ENCODE measurements around the gene SGCD. TPM values are rescaled to one million over a fixed set of nuclear protein-coding genes. Genes with fewer than 3 reads are reported as not detected.

The SGCD gene
- total RNA-seq, 2 donors from 2014 or later, result 1.0 to 2.2 TPM

- no peaks in the 10 kb centered on the region for H3K4me1 ChIP-seq
- DNase-seq, result no peak
- no peaks in the 10 kb centered on the region for H3K9me3 ChIP-seq
- intact Hi-C loops (cut with DNase I), result no loop called here
- H3K27ac ChIP-seq, result no peak overlapping the region
- no peaks in the 10 kb centered on the region for H3K27me3 ChIP-seq
- no peak overlapping the region for H3K9ac ChIP-seq (ENCODE audit: low read depth in 2 of 2, low read length in 2 of 2)
- no peak overlapping the region for H3K4me3 ChIP-seq
- H3K36me3 ChIP-seq, result no peaks in the 10 kb centered on the region
- no peak for TF ChIP-seq CTCF (IDR thresholded peaks at IDR 0.05)
These were observed 456.1 kb downstream of the SGCD start for GRCh38 chr5:156783092-156783491.

GRCh38 chr5:156794687-156795086, 467.7 kb downstream of the SGCD start:
- intact Hi-C loops (cut with DNase I), result no loop called here
- Histone ChIP-seq H3K27ac (no peak overlapping the region), H3K4me1 (no peaks in the 10 kb centered on the region), H3K27me3 (no peaks in the 10 kb centered on the region), H3K4me3 (no peak overlapping the region), H3K36me3 (no peaks in the 10 kb centered on the region), H3K9ac (ENCODE audit: low read depth in 2 of 2, low read length in 2 of 2) (no peak overlapping the region), H3K9me3 (no peaks in the 10 kb centered on the region)
- TF ChIP-seq CTCF (IDR thresholded peaks at IDR 0.05), result no peak
- no peak for DNase-seq

GRCh38 chr5:156798201-156798600, 471.2 kb downstream of the SGCD start:
- H3K27me3 ChIP-seq, result no peaks in the 10 kb centered on the region
- no peak for TF ChIP-seq CTCF (IDR thresholded peaks at IDR 0.05)
- intact Hi-C loops (cut with DNase I), result no loop called here
- H3K9me3 ChIP-seq, result no peaks in the 10 kb centered on the region
- no peak overlapping the region for H3K27ac ChIP-seq
- H3K36me3 ChIP-seq, result no peaks in the 10 kb centered on the region
- no peak overlapping the region for H3K4me3 ChIP-seq
- DNase-seq, result no peak
- no peaks in the 10 kb centered on the region for H3K4me1 ChIP-seq
- no peak overlapping the region for H3K9ac ChIP-seq (ENCODE audit: low read depth in 2 of 2, low read length in 2 of 2)

GRCh38 chr5:156799171-156799570, 472.2 kb downstream of the SGCD start:
- H3K27ac ChIP-seq, result no peak overlapping the region
- peak; percentile 19 for DNase-seq
- TF ChIP-seq CTCF (IDR thresholded peaks at IDR 0.05), result no peak

GRCh38 chr5:156800929-156801328, 474.0 kb downstream of the SGCD start:
- no peaks in the 10 kb centered on the region for H3K4me1 ChIP-seq
- DNase-seq, result no peak
- H3K27me3 ChIP-seq, result no peaks in the 10 kb centered on the region
- H3K27ac ChIP-seq, result no peak overlapping the region
- H3K4me3 ChIP-seq, result no peak overlapping the region
- intact Hi-C loops (cut with DNase I), result no loop called here
- no peaks in the 10 kb centered on the region for H3K36me3 ChIP-seq
- H3K9ac ChIP-seq (ENCODE audit: low read depth in 2 of 2, low read length in 2 of 2), result no peak overlapping the region
- no peaks in the 10 kb centered on the region for H3K9me3 ChIP-seq
- TF ChIP-seq CTCF (IDR thresholded peaks at IDR 0.05), result no peak

More at GRCh38 chr5:156799171-156799570, 472.2 kb downstream of the SGCD start:
- intact Hi-C loops (cut with DNase I), result no loop called here
- Histone ChIP-seq H3K27me3 (no peaks in the 10 kb centered on the region), H3K36me3 (no peaks in the 10 kb centered on the region), H3K9ac (ENCODE audit: low read depth in 2 of 2, low read length in 2 of 2) (no peak overlapping the region), H3K4me3 (no peak overlapping the region), H3K4me1 (no peaks in the 10 kb centered on the region), H3K9me3 (no peaks in the 10 kb centered on the region)

GRCh38 chr5:156802501-156802900, 475.5 kb downstream of the SGCD start:
- Histone ChIP-seq H3K36me3 (no peaks in the 10 kb centered on the region), H3K27ac (no peak overlapping the region), H3K4me3 (no peak overlapping the region), H3K9me3 (no peaks in the 10 kb centered on the region), H3K4me1 (no peaks in the 10 kb centered on the region), H3K27me3 (no peaks in the 10 kb centered on the region), H3K9ac (ENCODE audit: low read depth in 2 of 2, low read length in 2 of 2) (no peak overlapping the region)
- intact Hi-C loops (cut with DNase I), result no loop called here
- TF ChIP-seq CTCF (IDR thresholded peaks at IDR 0.05), result no peak
- DNase-seq, result no peak

Data from colonic mucosa (tissue), 4 donors.